Measurements from ENCODE around the gene GPR157. TPM values are rescaled to one million over a fixed set of nuclear protein-coding genes. Genes with fewer than 3 reads are reported as not detected.
A peak's percentile ranks its signal among the peaks of the same experiment; 100 is the strongest.

GPR157 gene
- total RNA-seq, 2 experiments from 2014 or later: 1.4 to 5.4 TPM

GRCh38 chr1:9070486-9070885 is 58.4 kb downstream of the GPR157 start:
- ChIA-PET POLR2A (interaction anchor here (0.9 to 1.1 kb wide), 2 partner anchors 10 to 12 kb away, joined by 3 to 14 read pairs; no protein-coding TSS in a partner anchor), CTCF (ENCODE audit: unreplicated experiment) (interaction anchor here (0.8 kb wide), 1 partner anchor 10 kb away, joined by 3 read pairs; no protein-coding TSS in a partner anchor)
- peaks cover 39% of the 10 kb centered on the region for H3K36me3 ChIP-seq (ENCODE audit: insufficient read depth, low read length)
- no peaks in the 10 kb centered on the region for H3K9me3 ChIP-seq (ENCODE audit: low read length)
- no TSS peak for BruUV-seq (replicated peaks)
- peak overlapping the region; percentile 92 for H3K27ac ChIP-seq (ENCODE audit: low read depth, low read length, poor library complexity, severe bottlenecking)
- peak overlapping the region; percentile 89 for H3K4me2 ChIP-seq (ENCODE audit: low read length)
- DNase-seq (ENCODE audit: low spot score): no peak
- H3K4me3 ChIP-seq (ENCODE audit: low read depth, low read length, poor library complexity, severe bottlenecking): peak overlapping the region; percentile 83
- intact Hi-C loops (cut with micrococcal nuclease; ENCODE audit: unreplicated experiment): loop anchor here (10.0 kb wide), 1 partner anchor 546 kb away; no protein-coding TSS in a partner anchor
- H3K4me1 ChIP-seq (ENCODE audit: insufficient read depth, low read length, poor library complexity, severe bottlenecking): peaks cover 64% of the 10 kb centered on the region
- no peak overlapping the region for H2AFZ ChIP-seq (ENCODE audit: low read length)
- H3K9me2 ChIP-seq (ENCODE audit: insufficient read depth, low read length): no peaks in the 10 kb centered on the region
- no peak for TF ChIP-seq CTCF (conservative IDR thresholded peaks at IDR 0.05; ENCODE audit: low read length)
- TF ChIP-seq EZH2phosphoT487 (IDR thresholded peaks at IDR 0.05; ENCODE audit: borderline replicate concordance, low read depth, low read length): no peak
- peaks cover 48% of the 10 kb centered on the region for H3K79me2 ChIP-seq (ENCODE audit: insufficient read depth, low read depth, low read length)
- H4K20me1 ChIP-seq (ENCODE audit: insufficient read depth, low read length): no peaks in the 10 kb centered on the region

GRCh38 chr1:9069326-9070100 is 59.4 kb downstream of the GPR157 start, which contains the start of gene SLC2A5:
Gene SLC2A5, minus strand, starts transcription at chr1:9069635. Its CDS starts 99 bp downstream, at chr1:9069536.
- TF ChIP-seq EZH2phosphoT487 (IDR thresholded peaks at IDR 0.05; ENCODE audit: borderline replicate concordance, low read depth, low read length): no peak
- TF ChIP-seq CTCF (conservative IDR thresholded peaks at IDR 0.05; ENCODE audit: low read length): peak; percentile 24; the same call in 1 of the 2 replicates
- H3K27ac ChIP-seq (ENCODE audit: low read depth, low read length, poor library complexity, severe bottlenecking): peak within 1 kb of the TSS; percentile 92
- CTCF ChIA-PET (ENCODE audit: unreplicated experiment): interaction anchor here (0.8 kb wide), 1 partner anchor 11 kb away, joined by 3 read pairs; no protein-coding TSS in a partner anchor
- H4K20me1 ChIP-seq (ENCODE audit: insufficient read depth, low read length): no peaks in the 10 kb centered on the region
- POLR2A ChIA-PET: interaction anchor here (0.8 to 3.0 kb wide), 6 partner anchors 8 to 15 kb away, joined by 3 to 28 read pairs (median 5); no protein-coding TSS in a partner anchor
- no peaks in the 10 kb centered on the region for H3K9me3 ChIP-seq (ENCODE audit: low read length)
- no TSS peak for BruUV-seq (replicated peaks)
- H3K4me1 ChIP-seq (ENCODE audit: insufficient read depth, low read length, poor library complexity, severe bottlenecking): peaks cover 64% of the 10 kb centered on the region
- H3K4me2 ChIP-seq (ENCODE audit: low read length): peak within 1 kb of the TSS; percentile 89
- peaks cover 48% of the 10 kb centered on the region for H3K36me3 ChIP-seq (ENCODE audit: insufficient read depth, low read length)
- H3K9me2 ChIP-seq (ENCODE audit: insufficient read depth, low read length): no peaks in the 10 kb centered on the region
- DNase-seq (ENCODE audit: low spot score): peak; percentile 97
- no peak within 1 kb of the TSS for H2AFZ ChIP-seq (ENCODE audit: low read length)
- peaks cover 58% of the 10 kb centered on the region for H3K79me2 ChIP-seq (ENCODE audit: insufficient read depth, low read depth, low read length)
- intact Hi-C loops (cut with micrococcal nuclease; ENCODE audit: unreplicated experiment): loop anchor here (1.0 to 10.0 kb wide), 4 partner anchors 11 to 545 kb away; partner anchors contain the start of gene ENO1
- H3K4me3 ChIP-seq (ENCODE audit: low read depth, low read length, poor library complexity, severe bottlenecking): peak within 1 kb of the TSS; percentile 83
